Activated naive CD4-positive, alpha-beta T cell treated with anti-CD3 and anti-CD28 coated beads, Interleukin-2, amount 50 U/mL, for 72 hours (primary cell): ENCODE measurements around the gene TEX9. TPM values are rescaled to one million over a fixed set of nuclear protein-coding genes. Genes with fewer than 3 reads are reported as not detected.
A peak's percentile ranks its signal among the peaks of the same experiment; 100 is the strongest.

Experiments used
- ATAC-seq, 2 donors: fragments of 150-1000 bp; cut with Tn5 transposase; 2 replicates each; pipeline ENCODE4 v1.10.0; 2021; ENCODE audit warnings: mild to moderate bottlenecking in 2 of 2, moderate library complexity in 2 of 2
- DNase-seq, 2 donors: peaks; one replicate each; pipeline ENCODE4 v3.0.0; 2021 to 2022; ENCODE audit warnings: low spot score in 2 of 2
- H3K27ac Mint-ChIP-seq, 2 donors: one replicate each; pipeline ENCODE4 v1.8.0; 2022; ENCODE audit warnings: mild to moderate bottlenecking in 2 of 2, mixed read lengths in 2 of 2
- H3K36me3 Mint-ChIP-seq, 2 donors: one replicate each; pipeline ENCODE4 v1.8.0; 2022; ENCODE audit warnings: mixed read lengths in 2 of 2
- H3K9me3 Mint-ChIP-seq, 2 donors: one replicate each; pipeline ENCODE4 v1.8.0; 2022; ENCODE audit warnings: mixed read lengths in 2 of 2
- total RNA-seq, 2 donors: library from RNA; stranded (reverse); gene quantifications; one replicate each; pipeline ENCODE4 v1.2.3, GENCODE V29; 2022

Gene TEX9
- total RNA-seq, 2 donors from 2014 or later = 0.41 to 1.5 TPM

DNA sequence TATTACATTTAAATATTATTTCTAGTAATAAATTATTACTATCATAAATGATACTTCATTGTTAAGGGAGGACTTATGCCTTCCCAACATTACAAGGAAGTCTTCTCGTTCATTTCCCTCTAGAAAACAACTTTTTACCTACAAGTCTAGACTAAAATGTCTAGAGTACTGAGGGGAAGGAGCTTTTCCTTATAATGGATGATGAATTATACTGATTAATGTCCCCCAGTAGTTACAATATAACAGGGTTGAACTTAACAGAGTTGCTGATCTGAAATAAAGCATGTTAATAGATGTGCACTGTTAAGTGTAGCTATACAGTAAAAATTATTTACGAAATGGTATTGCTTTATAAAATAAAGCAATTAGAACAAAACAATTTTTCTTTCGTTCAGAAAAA is 102.4 kb downstream of the TEX9 start:
- Mint-ChIP-seq H3K36me3 (peaks cover 4 to 8% of the 10 kb centered on the region in 2 donors), H3K27ac (no peak overlapping the region), H3K9me3 (no peaks in the 10 kb centered on the region)
- DNase-seq (no peak), ATAC-seq (no peak)

DNA sequence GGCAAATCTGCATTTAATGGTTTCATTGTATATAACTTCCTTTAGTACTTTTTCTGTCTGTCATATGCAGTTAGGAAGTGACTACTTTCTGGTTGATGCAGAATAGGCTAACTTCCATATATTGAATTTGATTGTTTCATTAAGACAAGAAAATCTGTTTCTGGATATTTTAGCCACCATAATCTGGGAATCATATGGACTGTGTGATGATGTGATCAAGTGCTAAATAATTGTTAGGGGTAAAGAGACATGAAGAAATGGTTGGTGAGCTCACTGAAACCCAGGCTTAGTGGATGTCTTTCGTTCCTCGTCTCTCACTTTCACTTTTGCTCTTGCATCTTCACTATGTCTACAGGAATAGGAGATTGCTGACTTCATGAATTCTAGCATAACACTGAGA is 103.2 kb downstream of the TEX9 start:
- ATAC-seq = peak; percentile 60 to 64
- H3K9me3 Mint-ChIP-seq = no peaks in the 10 kb centered on the region
- H3K27ac Mint-ChIP-seq = peak overlapping the region in 1 of 2 donors; percentile 18
- no peak for DNase-seq
- H3K36me3 Mint-ChIP-seq = peaks cover 4 to 8% of the 10 kb centered on the region in 2 donors

GRCh38 chr15:56469483-56469882 is 104.3 kb downstream of the TEX9 start:
- DNase-seq (no peak), ATAC-seq (no peak)
- Mint-ChIP-seq H3K36me3 (peaks cover 4 to 6% of the 10 kb centered on the region in 2 donors), H3K27ac (no peak overlapping the region), H3K9me3 (no peaks in the 10 kb centered on the region)

GRCh38 chr15:56471440-56472069 is 106.3 kb downstream of the TEX9 start:
- H3K36me3 Mint-ChIP-seq = no peaks in the 10 kb centered on the region
- ATAC-seq = no peak
- no peak for DNase-seq
- no peaks in the 10 kb centered on the region for H3K9me3 Mint-ChIP-seq
- H3K27ac Mint-ChIP-seq = no peak overlapping the region

DNA sequence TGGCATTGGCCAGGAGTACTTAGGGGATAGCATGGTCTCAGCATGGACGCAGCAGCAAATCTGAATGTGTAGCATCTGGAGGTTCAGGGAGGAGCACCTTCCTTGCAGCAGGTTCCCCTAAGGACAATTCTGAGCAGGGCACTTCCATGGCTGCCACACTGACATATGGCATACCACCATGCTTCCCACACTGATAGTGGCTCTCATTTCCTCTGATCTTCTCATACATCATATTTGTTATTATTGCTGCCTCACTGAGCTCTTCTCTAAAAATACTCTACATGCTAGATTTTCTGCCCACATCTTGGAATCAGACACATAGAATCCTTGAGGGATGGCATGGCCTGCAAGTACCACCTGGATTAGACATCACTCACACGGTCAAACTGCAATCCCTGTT is 107.1 kb downstream of the TEX9 start:
- no peak for ATAC-seq
- H3K36me3 Mint-ChIP-seq = no peaks in the 10 kb centered on the region

GRCh38 chr15:56473017-56473416 is 107.8 kb downstream of the TEX9 start:
- no peak for ATAC-seq
- Mint-ChIP-seq H3K9me3 (no peaks in the 10 kb centered on the region), H3K27ac (no peak overlapping the region)

More for the DNA sequence above, 107.1 kb downstream of the TEX9 start:
- H3K9me3 Mint-ChIP-seq = no peaks in the 10 kb centered on the region
- H3K27ac Mint-ChIP-seq = no peak overlapping the region
- DNase-seq = no peak

GRCh38 chr15:56475351-56475750 is 110.1 kb downstream of the TEX9 start:
- peaks cover 0 to 7% of the 10 kb centered on the region in 2 donors for H3K36me3 Mint-ChIP-seq
- no peak for ATAC-seq
- DNase-seq = no peak
- H3K27ac Mint-ChIP-seq = no peak overlapping the region
- H3K9me3 Mint-ChIP-seq = no peaks in the 10 kb centered on the region

More at GRCh38 chr15:56473017-56473416, 107.8 kb downstream of the TEX9 start:
- no peak for DNase-seq
- H3K36me3 Mint-ChIP-seq = no peaks in the 10 kb centered on the region

Other genes with a start within 250 kb of the TEX9 start
- gene RFX7, start 121.5 kb upstream of the TEX9 start, total RNA-seq = 10 to 100 TPM; 20.3 to 27.0 TPM
- under 1 TPM; 0.47 to 0.73 TPM for gene MNS1, start 99.7 kb downstream of the TEX9 start, total RNA-seq